Testis (tissue), 2 donors: ENCODE data around the gene DMPK.
A peak's percentile ranks its signal among the peaks of the same experiment; 100 is the strongest.

ENCODE experiments used
- POLR2A ChIP-seq: fragments of 450-650 bp; IDR thresholded peaks from one replicate; pipeline ENCODE4 v1.6.1; 2017; ENCODE audit warnings: antibody characterized with exemption, mild to moderate bottlenecking, moderate library complexity
- TF ChIP-seq, protein P1 (sequence below), 3 experiments: fragments of 450-650 bp in 2 of 3; fragments of 200-600 bp in 1 of 3; sonication (generic) in 1 of 3; IDR thresholded peaks; one replicate each; pipeline ENCODE4 v1.5.1; 2016 to 2019; ENCODE audit warnings: antibody characterized with exemption in 3 of 3, mild to moderate bottlenecking in 2 of 3, moderate library complexity in 1 of 3

DNA sequence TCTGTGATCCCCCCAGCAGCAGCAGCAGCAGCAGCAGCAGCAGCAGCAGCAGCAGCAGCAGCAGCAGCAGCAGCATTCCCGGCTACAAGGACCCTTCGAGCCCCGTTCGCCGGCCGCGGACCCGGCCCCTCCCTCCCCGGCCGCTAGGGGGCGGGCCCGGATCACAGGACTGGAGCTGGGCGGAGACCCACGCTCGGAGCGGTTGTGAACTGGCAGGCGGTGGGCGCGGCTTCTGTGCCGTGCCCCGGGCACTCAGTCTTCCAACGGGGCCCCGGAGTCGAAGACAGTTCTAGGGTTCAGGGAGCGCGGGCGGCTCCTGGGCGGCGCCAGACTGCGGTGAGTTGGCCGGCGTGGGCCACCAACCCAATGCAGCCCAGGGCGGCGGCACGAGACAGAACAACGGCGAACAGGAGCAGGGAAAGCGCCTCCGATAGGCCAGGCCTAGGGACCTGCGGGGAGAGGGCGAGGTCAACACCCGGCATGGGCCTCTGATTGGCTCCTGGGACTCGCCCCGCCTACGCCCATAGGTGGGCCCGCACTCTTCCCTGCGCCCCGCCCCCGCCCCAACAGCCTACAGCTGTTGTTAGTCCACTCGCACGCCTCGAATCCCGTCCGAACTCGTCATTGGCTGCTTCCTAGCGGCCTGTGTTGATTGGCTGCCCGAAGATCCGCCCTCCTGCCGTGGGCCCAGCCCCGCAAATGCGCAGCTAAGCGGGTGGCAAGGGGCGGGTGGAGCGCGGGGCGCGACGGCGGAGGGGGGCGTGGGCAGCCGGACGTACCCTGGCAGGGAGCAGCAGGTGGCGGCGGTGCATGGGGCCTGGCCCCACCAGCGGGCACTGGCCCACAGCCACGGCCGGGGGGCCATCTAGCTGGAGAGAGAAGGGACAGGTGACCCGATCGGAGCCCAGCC is 11.8 kb downstream of the DMPK start:
- TF ChIP-seq, protein P1, sequence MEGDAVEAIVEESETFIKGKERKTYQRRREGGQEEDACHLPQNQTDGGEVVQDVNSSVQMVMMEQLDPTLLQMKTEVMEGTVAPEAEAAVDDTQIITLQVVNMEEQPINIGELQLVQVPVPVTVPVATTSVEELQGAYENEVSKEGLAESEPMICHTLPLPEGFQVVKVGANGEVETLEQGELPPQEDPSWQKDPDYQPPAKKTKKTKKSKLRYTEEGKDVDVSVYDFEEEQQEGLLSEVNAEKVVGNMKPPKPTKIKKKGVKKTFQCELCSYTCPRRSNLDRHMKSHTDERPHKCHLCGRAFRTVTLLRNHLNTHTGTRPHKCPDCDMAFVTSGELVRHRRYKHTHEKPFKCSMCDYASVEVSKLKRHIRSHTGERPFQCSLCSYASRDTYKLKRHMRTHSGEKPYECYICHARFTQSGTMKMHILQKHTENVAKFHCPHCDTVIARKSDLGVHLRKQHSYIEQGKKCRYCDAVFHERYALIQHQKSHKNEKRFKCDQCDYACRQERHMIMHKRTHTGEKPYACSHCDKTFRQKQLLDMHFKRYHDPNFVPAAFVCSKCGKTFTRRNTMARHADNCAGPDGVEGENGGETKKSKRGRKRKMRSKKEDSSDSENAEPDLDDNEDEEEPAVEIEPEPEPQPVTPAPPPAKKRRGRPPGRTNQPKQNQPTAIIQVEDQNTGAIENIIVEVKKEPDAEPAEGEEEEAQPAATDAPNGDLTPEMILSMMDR (IDR thresholded peaks at IDR 0.05) = peak; percentile 91 to 97 (median 95)
- no peak for TF ChIP-seq POLR2A
